Measurements from ENCODE around the gene CCDC188.

The CCDC188 gene

GRCh38 chr22:20184501-20185165 is 33.8 kb upstream of the CCDC188 start:
- DNase-seq: no peak

DNA sequence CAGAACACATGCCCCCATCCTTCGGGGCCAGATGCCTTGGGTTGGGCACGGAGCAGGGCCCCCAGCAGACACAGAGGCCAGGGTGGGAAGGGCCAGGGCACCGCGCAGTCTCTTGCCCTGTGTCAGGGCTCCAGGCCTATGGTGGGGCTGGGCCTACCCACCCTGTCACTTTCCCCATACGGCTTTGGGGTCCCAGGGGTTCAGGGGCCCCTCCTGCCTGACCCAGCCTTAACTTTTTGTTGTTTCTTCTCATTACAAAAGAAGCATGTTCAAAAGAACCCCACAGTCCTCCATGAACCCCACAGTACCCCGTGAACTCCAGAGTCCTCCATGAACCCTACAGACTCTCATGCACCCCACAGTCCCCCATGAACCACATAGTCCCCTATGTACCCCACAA is 33.0 kb upstream of the CCDC188 start:
- no peak for DNase-seq

DNA sequence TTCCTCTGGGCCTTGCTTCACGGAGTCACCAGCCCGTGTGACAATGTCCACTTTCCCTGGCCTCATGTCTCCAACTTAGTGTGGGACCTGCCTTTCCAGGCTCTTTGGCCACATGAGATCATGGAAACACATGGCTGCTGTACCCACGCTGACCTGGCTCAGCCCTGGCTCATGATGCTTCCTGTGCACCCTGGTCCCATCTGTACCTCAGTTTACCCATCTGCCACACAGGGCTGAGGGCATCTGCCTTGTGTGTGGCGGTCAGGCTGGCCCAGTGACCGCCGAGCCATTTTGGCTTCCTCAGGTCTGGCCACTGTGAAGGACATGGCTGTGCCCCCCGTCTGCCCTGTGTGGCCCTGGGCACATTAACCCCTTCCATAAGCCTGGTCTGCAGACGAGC is 32.2 kb upstream of the CCDC188 start:
- DNase-seq: no peak

- no peak for DNase-seq
These were observed 31.5 kb upstream of the CCDC188 start for GRCh38 chr22:20182365-20182764.

- DNase-seq: no peak
These were observed 31.0 kb upstream of the CCDC188 start for GRCh38 chr22:20181884-20182236.

GRCh38 chr22:20181194-20181883 is 30.5 kb upstream of the CCDC188 start:
- DNase-seq: no peak

DNA sequence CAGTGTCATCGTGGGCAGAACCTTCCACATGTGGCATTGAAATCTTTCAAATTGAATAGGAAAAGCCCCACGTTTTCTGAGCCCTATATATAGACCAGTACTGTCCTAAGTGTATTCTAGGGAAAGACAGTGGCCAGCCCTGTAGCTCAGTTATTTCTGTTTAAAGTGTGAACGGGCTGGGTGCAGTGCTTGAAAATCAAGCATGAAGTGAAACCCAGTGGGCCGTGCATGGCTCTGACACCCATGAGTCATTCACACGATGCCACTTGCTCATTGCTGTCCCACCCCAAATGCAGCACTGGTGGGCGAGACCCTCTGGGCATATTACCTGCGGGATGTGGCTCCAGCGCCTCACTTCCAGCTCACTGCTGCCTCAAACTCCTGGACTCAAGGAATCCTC is 29.8 kb upstream of the CCDC188 start:
- DNase-seq: no peak

DNA sequence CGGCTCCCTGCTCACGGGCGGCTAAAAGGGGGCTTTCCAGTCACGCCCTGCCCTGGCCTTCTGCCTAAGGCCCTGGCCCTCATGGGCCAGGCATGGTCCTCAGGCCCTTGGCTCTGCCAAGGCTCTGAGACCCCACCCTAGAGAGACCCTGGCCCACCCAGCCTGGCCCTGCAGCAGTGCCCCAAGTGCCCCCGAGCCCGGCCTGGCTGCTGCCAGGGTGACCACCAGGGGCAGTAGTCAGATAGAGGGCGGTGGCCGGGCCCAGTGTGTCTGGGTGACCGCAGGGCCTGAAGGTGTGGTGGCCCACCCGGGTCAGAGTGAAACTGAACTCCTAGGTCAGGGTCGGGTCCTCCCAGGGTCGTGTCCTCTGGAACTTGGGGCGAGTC is 29.4 kb upstream of the CCDC188 start:
- no peak for DNase-seq

- DNase-seq: no peak
These were observed 28.8 kb upstream of the CCDC188 start for GRCh38 chr22:20179455-20180244.

DNA sequence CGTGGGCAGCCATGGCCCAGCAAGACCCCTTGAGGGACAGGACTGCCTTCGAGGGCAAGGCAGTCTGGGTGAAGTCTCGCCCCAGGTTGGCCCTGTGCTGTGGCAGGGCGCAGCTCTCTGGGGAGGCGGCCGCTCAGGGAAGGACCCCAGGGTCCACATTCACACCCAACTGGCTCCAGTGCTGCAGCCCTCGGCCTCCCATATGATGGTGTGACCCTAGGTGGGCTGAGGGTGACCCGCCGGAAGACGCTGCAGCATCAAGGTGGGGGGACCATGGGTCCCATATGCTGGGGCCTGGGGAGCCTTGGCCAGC is 28.0 kb upstream of the CCDC188 start:
- no peak for DNase-seq

DNA sequence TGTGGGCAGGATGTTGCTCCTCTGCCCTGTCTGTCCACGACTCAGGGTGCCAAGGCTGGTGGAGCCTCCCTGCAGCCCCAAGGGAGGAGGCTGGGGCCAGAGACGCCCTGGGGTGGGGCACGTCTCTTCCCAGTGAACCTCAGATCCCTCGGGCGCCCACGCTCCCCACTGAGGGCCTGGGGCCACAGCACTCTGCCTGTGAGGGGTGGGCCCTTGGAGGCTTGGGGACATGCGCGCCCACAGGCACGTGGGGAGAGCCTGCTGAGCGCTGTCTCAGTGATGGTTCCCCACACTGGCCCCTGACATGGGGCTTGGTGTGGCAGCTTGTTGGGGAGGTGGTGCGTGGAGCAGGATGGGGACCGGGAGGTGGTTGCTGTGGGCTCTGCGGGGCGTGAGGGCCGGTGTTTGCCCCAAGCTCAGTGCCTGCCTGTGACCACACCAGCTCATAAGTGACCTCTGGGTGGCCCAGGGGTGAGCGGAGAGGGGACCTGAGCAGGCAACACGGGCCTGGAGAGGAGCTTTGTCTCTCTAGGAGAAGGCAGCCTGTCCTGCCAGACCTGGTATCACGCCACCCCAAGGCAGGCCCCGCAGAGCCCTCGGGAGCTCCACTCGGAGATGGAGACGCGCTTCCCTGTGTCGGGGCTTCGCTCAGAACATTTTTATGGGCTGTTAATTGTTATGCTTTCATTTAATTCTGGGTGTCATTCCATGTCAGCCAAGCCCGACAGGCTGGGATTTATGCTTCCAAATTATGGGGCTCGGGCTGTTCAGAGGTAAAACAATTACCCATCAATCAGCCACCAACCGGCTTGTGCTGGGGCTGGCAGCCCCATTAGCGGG is 27.4 kb upstream of the CCDC188 start:
- DNase-seq: no peak

DNA sequence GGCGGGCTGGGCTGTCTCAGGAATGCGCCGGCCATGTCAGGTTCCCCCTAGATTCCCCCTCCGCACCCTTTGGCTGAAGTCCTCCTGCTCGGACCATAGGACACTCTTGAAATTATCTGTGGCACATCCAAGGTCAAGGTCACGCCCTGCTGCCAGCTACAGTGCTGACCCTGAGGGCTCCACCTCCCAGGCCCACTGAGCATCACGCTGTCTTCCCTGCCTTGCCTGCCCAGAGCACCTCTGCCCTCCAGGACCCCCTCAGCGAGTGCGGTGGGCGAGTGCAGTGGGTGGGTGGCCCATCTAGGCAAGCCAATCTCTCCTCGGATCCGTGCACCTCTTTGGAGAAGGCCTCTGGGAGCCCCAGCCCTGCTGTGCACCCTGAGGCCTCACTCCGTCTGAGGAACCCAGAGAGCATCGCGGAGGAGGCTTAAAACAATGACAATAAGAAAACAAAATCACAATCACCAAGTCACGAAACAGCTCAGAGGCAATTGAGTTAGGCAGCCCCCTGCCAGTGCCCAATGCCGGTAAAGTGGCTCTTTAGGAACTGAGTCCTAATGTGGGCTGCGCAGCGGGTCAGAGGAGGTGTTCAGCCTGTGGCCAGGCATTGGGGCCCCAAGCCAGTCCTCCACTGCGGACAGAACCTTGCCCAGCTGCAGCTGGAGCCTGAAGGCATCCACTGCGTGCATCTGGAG is 26.5 kb upstream of the CCDC188 start:
- no peak for DNase-seq

DNA sequence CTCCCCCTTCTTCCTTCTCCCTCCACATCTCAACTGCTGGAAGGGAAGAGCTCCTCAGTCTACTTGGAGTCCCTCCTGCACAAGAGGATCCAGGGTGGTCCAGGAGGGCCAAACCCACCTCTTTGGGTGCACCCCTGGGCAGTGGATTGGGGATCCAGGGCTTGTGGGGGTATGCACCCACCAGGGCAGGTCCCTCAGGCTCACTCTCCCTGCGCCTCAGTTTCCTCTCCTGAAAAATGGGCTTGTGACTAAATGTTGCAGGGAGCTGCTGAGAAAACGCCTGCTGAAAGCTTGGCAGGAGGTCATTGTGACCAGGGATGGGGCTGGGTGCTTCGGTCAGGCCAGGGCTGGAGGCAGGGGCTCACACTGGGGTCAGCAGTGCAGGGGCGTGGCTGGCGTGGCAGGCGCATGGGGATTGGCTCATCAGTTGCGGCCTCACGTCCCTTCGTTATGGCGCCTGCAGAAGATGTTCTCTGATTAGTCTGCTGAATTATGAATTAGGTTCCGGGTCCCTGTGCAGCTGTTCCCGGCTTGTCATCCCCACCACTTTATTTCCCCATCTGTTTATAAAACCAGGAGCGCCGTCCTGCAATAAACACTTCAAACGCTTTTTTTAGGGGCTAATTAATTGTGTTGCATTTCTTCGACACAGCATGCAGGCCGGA is 25.7 kb upstream of the CCDC188 start:
- no peak for DNase-seq

GRCh38 chr22:20175597-20175900 is 24.7 kb upstream of the CCDC188 start:
- no peak for DNase-seq

GRCh38 chr22:20174785-20175596 is 24.1 kb upstream of the CCDC188 start:
- DNase-seq: peak; percentile 43

- no peak for DNase-seq
These were observed 22.9 kb upstream of the CCDC188 start for GRCh38 chr22:20173772-20174171.

DNA sequence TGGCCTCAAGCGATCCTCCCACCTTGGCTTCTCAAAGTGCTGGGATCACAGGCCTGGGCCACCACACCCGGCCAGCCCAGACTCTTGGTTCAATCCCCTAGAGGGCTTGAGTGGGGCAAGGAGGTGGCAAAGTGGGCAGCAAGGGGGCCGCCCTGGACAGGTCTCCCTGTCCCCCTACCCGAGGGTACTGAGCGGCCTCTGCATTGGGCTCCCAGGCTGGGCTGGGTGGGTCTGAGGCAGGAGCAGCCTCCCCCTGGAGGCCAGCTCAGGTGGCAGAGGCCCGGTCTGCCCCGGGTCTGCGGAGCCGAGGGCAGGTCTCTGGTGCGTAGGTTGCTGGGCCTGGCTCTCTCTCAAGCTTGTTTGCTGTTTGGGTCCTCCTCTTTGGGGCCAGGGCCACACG is 22.4 kb upstream of the CCDC188 start:
- no peak for DNase-seq

GRCh38 chr22:20172141-20172613 is 21.3 kb upstream of the CCDC188 start:
- no peak for DNase-seq

GRCh38 chr22:20171288-20172140 is 20.7 kb upstream of the CCDC188 start:
- no peak for DNase-seq

- no peak for DNase-seq
These were observed 19.3 kb upstream of the CCDC188 start for GRCh38 chr22:20170170-20170569.
